HepG2 (cell line): Measurements from ENCODE around the gene MEGF11. TPM values are rescaled to one million over a fixed set of nuclear protein-coding genes. Genes with fewer than 3 reads are reported as not detected.
A peak's percentile ranks its signal among the peaks of the same experiment; 100 is the strongest.

ENCODE experiments used
- BCLAF1 ChIP-seq: fragments of 450-650 bp; IDR thresholded peaks from 2 replicates; pipeline ENCODE4 v1.6.1; 2017; ENCODE audit warnings: mild to moderate bottlenecking
- CENPT ChIP-seq: sonication (generic); formaldehyde crosslinking; IDR thresholded peaks from 2 replicates; pipeline ENCODE4 v1.8.0; 2022; ENCODE audit warnings: low read depth, mild to moderate bottlenecking, moderate library complexity, missing genetic modification reagents
- DNMT3B ChIP-seq: conservative IDR thresholded peaks from 2 replicates; pipeline ENCODE4 v1.6.1; 2016; ENCODE audit warnings: missing biosample characterization, control low read depth
- DPF2 ChIP-seq: sonication (generic); formaldehyde crosslinking; IDR thresholded peaks from 2 replicates; pipeline ENCODE4 v1.4.0; 2020; ENCODE audit warnings: mild to moderate bottlenecking, low read depth, missing genetic modification reagents, borderline replicate concordance
- ERF ChIP-seq: IDR thresholded peaks from 2 replicates; pipeline ENCODE4 v1.6.1; 2018; ENCODE audit warnings: missing biosample characterization, missing genetic modification reagents
- GABPB1 ChIP-seq: IDR thresholded peaks from 2 replicates; pipeline ENCODE4 v1.6.1; 2016; ENCODE audit warnings: mild to moderate bottlenecking, missing genetic modification reagents, moderate library complexity, missing compliant biosample characterization
- KDM2A ChIP-seq: sonication (generic); formaldehyde crosslinking; IDR thresholded peaks from 2 replicates; pipeline ENCODE4 v1.4.0; 2020; ENCODE audit warnings: low read depth, missing genetic modification reagents, borderline replicate concordance
- KDM6A ChIP-seq: IDR thresholded peaks from 2 replicates; pipeline ENCODE4 v1.6.1; 2016; ENCODE audit warnings: low read depth
- MAFG ChIP-seq: sonication (generic); formaldehyde crosslinking; IDR thresholded peaks from 2 replicates; pipeline ENCODE4 v1.5.1; 2020; ENCODE audit warnings: mild to moderate bottlenecking, missing genetic modification reagents
- MED8 ChIP-seq: sonication (generic); formaldehyde crosslinking; IDR thresholded peaks from 2 replicates; pipeline ENCODE4 v1.8.1; 2023; ENCODE audit warnings: mild to moderate bottlenecking, missing genetic modification reagents; ENCODE audit not compliant: insufficient replicate concordance
- NFE2 ChIP-seq: sonication (generic); formaldehyde crosslinking; IDR thresholded peaks from 2 replicates; pipeline ENCODE4 v1.4.0; 2020; ENCODE audit warnings: missing genetic modification reagents
- NR2F2 ChIP-seq: IDR thresholded peaks from 2 replicates; pipeline ENCODE4 v1.6.1; 2012; ENCODE audit warnings: low read depth, inconsistent platforms, borderline replicate concordance
- RBAK ChIP-seq: sonication (generic); formaldehyde crosslinking; IDR thresholded peaks from 2 replicates; pipeline ENCODE4 v1.5.1; 2020; ENCODE audit warnings: mild to moderate bottlenecking, missing genetic modification reagents
- RBFOX2 ChIP-seq: fragments of 200-400 bp; formaldehyde crosslinking; IDR thresholded peaks from 2 replicates; pipeline ENCODE4 v1.6.1; 2017; ENCODE audit warnings: low read depth, mild to moderate bottlenecking, low read length
- TARDBP ChIP-seq: sonication (generic); formaldehyde crosslinking; IDR thresholded peaks from 2 replicates; pipeline ENCODE4 v1.8.0; 2022; ENCODE audit warnings: mild to moderate bottlenecking, missing genetic modification reagents
- TBX2 ChIP-seq: sonication (generic); formaldehyde crosslinking; IDR thresholded peaks from 2 replicates; pipeline ENCODE4 v1.5.0; 2020; ENCODE audit warnings: missing genetic modification reagents, mild to moderate bottlenecking, borderline replicate concordance
- ZBTB39 ChIP-seq: sonication (generic); formaldehyde crosslinking; IDR thresholded peaks from 2 replicates; pipeline ENCODE4 v1.5.0; 2020; ENCODE audit warnings: missing genetic modification reagents
- ZNF251 ChIP-seq: sonication (generic); formaldehyde crosslinking; IDR thresholded peaks from 2 replicates; pipeline ENCODE4 v1.9.0; 2021; ENCODE audit warnings: mild to moderate bottlenecking, missing genetic modification reagents
- ZNF3 ChIP-seq: IDR thresholded peaks from 2 replicates; pipeline ENCODE4 v1.7.0; 2017; ENCODE audit warnings: inconsistent platforms
- ZNF747 ChIP-seq: sonication (generic); formaldehyde crosslinking; IDR thresholded peaks from 2 replicates; pipeline ENCODE4 v1.8.1; 2023; ENCODE audit warnings: missing genetic modification reagents, mild to moderate bottlenecking, borderline replicate concordance
- ZNF777 ChIP-seq: sonication (generic); formaldehyde crosslinking; IDR thresholded peaks from 2 replicates; pipeline ENCODE4 v1.4.0; 2020; ENCODE audit warnings: missing genetic modification reagents
- ZNF788 ChIP-seq: sonication (generic); formaldehyde crosslinking; IDR thresholded peaks from 2 replicates; pipeline ENCODE4 v1.5.0; 2020; ENCODE audit warnings: mild to moderate bottlenecking, missing genetic modification reagents, borderline replicate concordance
- polyA plus RNA-seq, 8 experiments: library from polyadenylated mRNA; depleted of rRNA in 3 of 8; stranded (reverse) in 7 of 8; unstranded in 1 of 8; fragments of >200 nt; fragmentation: Illumina TruSeq in 4 of 8; extraction: Trizol in 4 of 8; gene quantifications; 2 replicates each; pipeline versions ENCODE4 v1.2.1 to v1.2.3, GENCODE V29; 2011 to 2016; ENCODE audit warnings: low read depth in 4 of 8, missing spikeins in 1 of 8, mixed read lengths in 1 of 8; ENCODE audit not compliant: insufficient read depth in 1 of 8
- total RNA-seq, 5 experiments: library from RNA; depleted of rRNA; stranded (reverse); fragments of >200 nt; fragmentation: Illumina TruSeq; extraction: Trizol; gene quantifications; 2 replicates each; pipeline ENCODE4 v1.2.3, GENCODE V29; 2016; ENCODE audit warnings: low read depth in 1 of 5
- TF ChIP-seq, protein P1 (sequence below): sonication (generic); formaldehyde crosslinking; IDR thresholded peaks from 2 replicates; pipeline ENCODE4 v1.9.0; 2021; ENCODE audit warnings: missing genetic modification reagents, mild to moderate bottlenecking, borderline replicate concordance

Gene MEGF11
- total and polyA plus RNA-seq, 2 of the 13 experiments (the other 11 are each of a cell fraction or from before 2014, with no cell fraction given) = not detected

- TF ChIP-seq, protein P1, sequence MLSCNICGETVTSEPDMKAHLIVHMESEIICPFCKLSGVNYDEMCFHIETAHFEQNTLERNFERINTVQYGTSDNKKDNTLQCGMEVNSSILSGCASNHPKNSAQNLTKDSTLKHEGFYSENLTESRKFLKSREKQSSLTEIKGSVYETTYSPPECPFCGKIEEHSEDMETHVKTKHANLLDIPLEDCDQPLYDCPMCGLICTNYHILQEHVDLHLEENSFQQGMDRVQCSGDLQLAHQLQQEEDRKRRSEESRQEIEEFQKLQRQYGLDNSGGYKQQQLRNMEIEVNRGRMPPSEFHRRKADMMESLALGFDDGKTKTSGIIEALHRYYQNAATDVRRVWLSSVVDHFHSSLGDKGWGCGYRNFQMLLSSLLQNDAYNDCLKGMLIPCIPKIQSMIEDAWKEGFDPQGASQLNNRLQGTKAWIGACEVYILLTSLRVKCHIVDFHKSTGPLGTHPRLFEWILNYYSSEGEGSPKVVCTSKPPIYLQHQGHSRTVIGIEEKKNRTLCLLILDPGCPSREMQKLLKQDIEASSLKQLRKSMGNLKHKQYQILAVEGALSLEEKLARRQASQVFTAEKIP (CRISPR knock-in tag) = no peak
- TF ChIP-seq NR2F2 (no peak), KDM6A (no peak), CENPT (CRISPR knock-in tag) (no peak), ZNF251 (CRISPR knock-in tag) (no peak), GABPB1 (CRISPR knock-in tag) (peak; percentile 22; the same call in 1 of the 2 replicates), ZBTB39 (no peak), DPF2 (CRISPR knock-in tag) (no peak), BCLAF1 (no peak), DNMT3B (no peak), ZNF777 (CRISPR knock-in tag) (no peak), TBX2 (no peak), RBAK (no peak), ERF (CRISPR knock-in tag) (no peak), MAFG (CRISPR knock-in tag) (no peak), ZNF3 (CRISPR knock-in tag) (no peak), ZNF788 (CRISPR knock-in tag) (peak; percentile 28; the same call in 1 of the 2 replicates), RBFOX2 (no peak), KDM2A (CRISPR knock-in tag) (peak; percentile 19; the same call in 1 of the 2 replicates), ZNF747 (CRISPR knock-in tag) (no peak), NFE2 (CRISPR knock-in tag) (no peak), MED8 (CRISPR knock-in tag) (no peak), TARDBP (CRISPR knock-in tag) (no peak)
Observed at GRCh38 chr15:66251790-66252684, 1.5 kb downstream of the MEGF11 start (continued).
